HCT116 (cell line): ENCODE measurements around the gene A3GALT2. TPM values are rescaled to one million over a fixed set of nuclear protein-coding genes. Genes with fewer than 3 reads are reported as not detected.
A peak's percentile ranks its signal among the peaks of the same experiment; 100 is the strongest.

Experiments used
- ATAC-seq: fragments of 200-7000 bp; cut with Tn5 transposase; 2 replicates; pipeline ENCODE4 v1.9.1; 2020; ENCODE audit warnings: mild to moderate bottlenecking, moderate library complexity
- BruUV-seq: library from RNA; stranded (reverse); fragments of 400-500 nt; replicated peaks from 2 replicates; lab custom pipeline; 2021; lab: Mats Ljungman, UMichigan
- CTCF ChIA-PET: fragments of 300-600 bp; sonication (Branson Sonifier 250); formaldehyde crosslinking; loops from one replicate; lab custom pipeline; 2021; ENCODE audit warnings: antibody characterized with exemption; lab: Charles Lee
- POLR2A ChIA-PET: fragments of 300-600, 350-600 bp; sonication (Branson Sonifier 250); formaldehyde crosslinking; loops from one replicate; lab custom pipeline; 2021; ENCODE audit warnings: antibody characterized with exemption; lab: Charles Lee
- RAD21 ChIA-PET, 2 experiments: fragments of 300-600 bp; sonication (Branson Sonifier 250); formaldehyde crosslinking; loops; one replicate each; lab custom pipeline; 2023; ENCODE audit warnings: low total read pairs in 2 of 2; ENCODE audit not compliant: uncharacterized antibody in 2 of 2, unreplicated experiment in 2 of 2, low non-redundant PET in 1 of 2; lab: Charles Lee
- DNase-seq: peaks from one replicate; pipeline ENCODE4 v3.0.0-alpha.2; 2010; ENCODE audit warnings: low read depth, low spot score
- H2AFZ ChIP-seq: fragments of 200-600 bp; shearing (Covaris generic), sonication (generic); 2 replicates; pipeline ENCODE4 v1.6.1; 2017; ENCODE audit warnings: low read depth, mixed run types, mixed read lengths, antibody characterized with exemption, low read length; ENCODE audit not compliant: poor library complexity, severe bottlenecking
- H3K27ac ChIP-seq: 2 replicates; pipeline ENCODE4 v1.5.1; 2012; ENCODE audit warnings: low read depth, low read length
- H3K27me3 ChIP-seq: fragments of 200-600 bp; sonication (generic); 2 replicates; pipeline ENCODE4 v1.6.1; 2016; ENCODE audit warnings: mixed run types, low read length, mixed read lengths; ENCODE audit not compliant: insufficient read depth
- H3K36me3 ChIP-seq, 2 experiments: fragments of 200-500 bp in 1 of 2; fragments of 200-600 bp in 1 of 2; sonication (Bioruptor generic) in 1 of 2; sonication (generic) in 1 of 2; 2 replicates each; pipeline versions ENCODE4 v1.5.1 to v1.6.1; 2014 to 2016; ENCODE audit warnings: low read length in 2 of 2, inconsistent platforms in 1 of 2, mixed read lengths in 1 of 2, mixed run types in 1 of 2; ENCODE audit not compliant: insufficient read depth in 2 of 2, control insufficient read depth in 1 of 2
- H3K4me1 ChIP-seq, 2 experiments: fragments of 200-600 bp in 1 of 2; sonication (generic) in 1 of 2; 2 replicates each; pipeline versions ENCODE4 v1.5.1 to v1.6.1; 2012 to 2017; ENCODE audit warnings: low read length in 2 of 2, inconsistent platforms in 1 of 2, mild to moderate bottlenecking in 1 of 2, mixed read lengths in 1 of 2, mixed run types in 1 of 2, moderate library complexity in 1 of 2; ENCODE audit not compliant: insufficient read depth in 2 of 2, control insufficient read depth in 1 of 2
- H3K4me2 ChIP-seq: fragments of 200-600 bp; sonication (generic); 2 replicates; pipeline ENCODE4 v1.6.1; 2017; ENCODE audit warnings: mixed run types, low read length, mixed read lengths
- H3K4me3 ChIP-seq, 2 experiments: fragments of 200-600 bp in 1 of 2; sonication (generic) in 1 of 2; replicated peaks in 1 of 2; 2 replicates each; pipeline ENCODE4 v1.5.1; 2011 to 2016; ENCODE audit warnings: low read length in 2 of 2, control low read depth in 1 of 2, low read depth in 1 of 2, mild to moderate bottlenecking in 1 of 2, mixed read lengths in 1 of 2, mixed run types in 1 of 2
- H3K79me2 ChIP-seq: fragments of 200-600 bp; sonication (generic); 2 replicates; pipeline ENCODE4 v1.6.1; 2017; ENCODE audit warnings: mild to moderate bottlenecking, mixed run types, low read length, moderate library complexity, mixed read lengths; ENCODE audit not compliant: insufficient read depth
- H3K9ac ChIP-seq: fragments of 200-600 bp; sonication (generic); 2 replicates; pipeline ENCODE4 v1.6.1; 2016; ENCODE audit warnings: low read length, mixed read lengths
- H3K9me2 ChIP-seq: fragments of 200-600 bp; sonication (generic), shearing (Covaris generic); 2 replicates; pipeline ENCODE4 v1.6.1; 2017; ENCODE audit warnings: mixed run types, mild to moderate bottlenecking, moderate library complexity; ENCODE audit not compliant: insufficient read depth
- H3K9me3 ChIP-seq, 2 experiments: fragments of 200-500 bp in 1 of 2; fragments of 200-600 bp in 1 of 2; sonication (Bioruptor generic) in 1 of 2; sonication (generic) in 1 of 2; 2 replicates each; pipeline ENCODE4 v1.6.1; 2014 to 2017; ENCODE audit warnings: low read length in 2 of 2, mixed read lengths in 2 of 2, inconsistent platforms in 1 of 2, low read depth in 1 of 2, mild to moderate bottlenecking in 1 of 2, mixed run types in 1 of 2, moderate library complexity in 1 of 2; ENCODE audit not compliant: control insufficient read depth in 1 of 2, insufficient read depth in 1 of 2
- H4K20me1 ChIP-seq: fragments of 200-600 bp; sonication (generic), shearing (Covaris generic); 2 replicates; pipeline ENCODE4 v1.6.1; 2017; ENCODE audit warnings: mixed run types, mild to moderate bottlenecking, moderate library complexity; ENCODE audit not compliant: insufficient read depth
- ATF3 ChIP-seq: IDR thresholded peaks from 2 replicates; pipeline ENCODE4 v1.6.1; 2012
- CEBPB ChIP-seq: IDR thresholded peaks from 2 replicates; pipeline ENCODE4 v1.6.1; 2012; ENCODE audit warnings: low read depth
- EGR1 ChIP-seq: IDR thresholded peaks from 2 replicates; pipeline ENCODE4 v1.6.1; 2012; ENCODE audit warnings: low read depth
- ELF1 ChIP-seq: IDR thresholded peaks from 2 replicates; pipeline ENCODE4 v1.6.1; 2012; ENCODE audit warnings: low read depth, borderline replicate concordance
- EZH2 ChIP-seq: fragments of 200-600 bp; sonication (generic); IDR thresholded peaks from 2 replicates; pipeline ENCODE4 v1.6.1; 2017; ENCODE audit warnings: antibody characterized with exemption, mixed run types
- EZH2phosphoT487 ChIP-seq: fragments of 200-600 bp; IDR thresholded peaks from 2 replicates; pipeline ENCODE4 v1.6.1; 2018; ENCODE audit warnings: antibody characterized with exemption, borderline replicate concordance
- FOSL1 ChIP-seq: IDR thresholded peaks from 2 replicates; pipeline ENCODE4 v1.6.1; 2012; ENCODE audit warnings: low read depth
- JUND ChIP-seq: IDR thresholded peaks from 2 replicates; pipeline ENCODE4 v1.6.1; 2012
- SP1 ChIP-seq: IDR thresholded peaks from 2 replicates; pipeline ENCODE4 v1.6.1; 2012; ENCODE audit warnings: low read depth
- SRF ChIP-seq: IDR thresholded peaks from 2 replicates; pipeline ENCODE4 v1.6.1; 2012; ENCODE audit warnings: low read depth
- YY1 ChIP-seq: IDR thresholded peaks from 2 replicates; pipeline ENCODE4 v1.6.1; 2011; ENCODE audit warnings: low read length, low read depth, moderate library complexity, mild to moderate bottlenecking; ENCODE audit not compliant: insufficient replicate concordance; ENCODE audit errors: extremely low read depth
- ZFX ChIP-seq: fragments of 450-650 bp; IDR thresholded peaks from 2 replicates; pipeline ENCODE4 v1.6.1; 2017
- ZNF274 ChIP-seq: fragments of 200-500 bp; sonication (Bioruptor generic); IDR thresholded peaks from 2 replicates; pipeline ENCODE4 v1.6.1; 2014; ENCODE audit warnings: mild to moderate bottlenecking, low read depth, low read length, inconsistent platforms
- intact Hi-C: fragments of 100-400 bp; cut with micrococcal nuclease; formaldehyde crosslinking; loops from 2 replicates; pipeline ENCODE4 v1.10.0; 2022
- total RNA-seq: library from RNA; stranded (reverse); gene quantifications from one replicate; pipeline ENCODE4 v1.2.1, GENCODE V29; 2021; ENCODE audit not compliant: unreplicated experiment
- TF ChIP-seq, protein P1 (sequence below): IDR thresholded peaks from 2 replicates; pipeline ENCODE4 v1.6.1; 2011; ENCODE audit warnings: mild to moderate bottlenecking, low read length, moderate library complexity; ENCODE audit not compliant: insufficient replicate concordance; ENCODE audit errors: extremely low read depth

A3GALT2 gene
- total RNA-seq, 1 experiment from 2014 or later, result not detected

DNA sequence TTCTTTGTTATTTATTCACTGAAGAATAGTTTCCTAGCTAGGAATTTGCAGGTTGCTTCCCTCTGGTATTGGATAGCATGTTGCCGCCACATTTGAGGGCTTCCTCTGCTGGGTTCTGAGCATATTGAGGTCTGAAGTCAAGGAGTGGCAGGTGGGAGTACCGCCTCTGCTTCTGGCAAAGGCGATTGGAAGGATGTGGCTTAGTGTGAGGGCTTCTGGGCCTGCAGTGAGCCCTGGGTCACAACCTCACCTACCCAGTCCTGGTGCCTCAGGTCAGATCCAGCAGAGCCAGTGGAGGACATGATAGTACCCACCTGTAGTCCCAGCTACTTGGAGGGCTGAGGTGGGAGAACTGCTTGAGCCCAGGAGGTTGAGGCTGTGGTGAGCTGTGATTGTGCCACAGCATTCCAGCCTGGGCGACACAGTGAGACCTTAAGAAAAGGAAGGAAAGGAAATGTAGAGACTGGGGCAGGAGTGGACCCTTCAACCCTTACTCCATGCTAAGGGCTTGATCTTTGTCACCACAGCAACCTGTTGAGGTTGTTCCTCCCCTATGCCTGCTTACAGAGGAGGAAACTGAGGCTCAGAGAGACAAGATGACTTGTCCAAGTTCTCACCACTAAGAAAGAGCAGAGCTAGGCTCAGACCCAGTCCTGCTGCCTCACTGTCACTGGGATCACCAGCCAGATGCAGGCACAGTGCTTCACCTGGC lies 22.8 kb downstream of the A3GALT2 start:
- POLR2A ChIA-PET, result no interaction called here
- Histone ChIP-seq H3K9me2 (no peaks in the 10 kb centered on the region), H3K4me2 (peak overlapping the region; percentile 41), H3K36me3 (no peaks in the 10 kb centered on the region), H3K9me3 (no peaks in the 10 kb centered on the region), H3K9ac (no peak overlapping the region), H4K20me1 (no peaks in the 10 kb centered on the region), H3K4me3 (no peak overlapping the region), H2AFZ (no peak overlapping the region), H3K27ac (no peak overlapping the region), H3K79me2 (no peaks in the 10 kb centered on the region), H3K27me3 (no peaks in the 10 kb centered on the region), H3K4me1 (peaks cover 0 to 8% of the 10 kb centered on the region in 2 experiments; a peak in 2 of 4 replicates)
- TF ChIP-seq ATF3, result no peak
- no peak for TF ChIP-seq EZH2phosphoT487
- no peak for TF ChIP-seq YY1
- no peak for TF ChIP-seq EZH2
- TF ChIP-seq SP1, result no peak
- no peak for TF ChIP-seq SRF
- TF ChIP-seq ZNF274, result no peak
- no peak for TF ChIP-seq JUND
- TF ChIP-seq, protein P1, sequence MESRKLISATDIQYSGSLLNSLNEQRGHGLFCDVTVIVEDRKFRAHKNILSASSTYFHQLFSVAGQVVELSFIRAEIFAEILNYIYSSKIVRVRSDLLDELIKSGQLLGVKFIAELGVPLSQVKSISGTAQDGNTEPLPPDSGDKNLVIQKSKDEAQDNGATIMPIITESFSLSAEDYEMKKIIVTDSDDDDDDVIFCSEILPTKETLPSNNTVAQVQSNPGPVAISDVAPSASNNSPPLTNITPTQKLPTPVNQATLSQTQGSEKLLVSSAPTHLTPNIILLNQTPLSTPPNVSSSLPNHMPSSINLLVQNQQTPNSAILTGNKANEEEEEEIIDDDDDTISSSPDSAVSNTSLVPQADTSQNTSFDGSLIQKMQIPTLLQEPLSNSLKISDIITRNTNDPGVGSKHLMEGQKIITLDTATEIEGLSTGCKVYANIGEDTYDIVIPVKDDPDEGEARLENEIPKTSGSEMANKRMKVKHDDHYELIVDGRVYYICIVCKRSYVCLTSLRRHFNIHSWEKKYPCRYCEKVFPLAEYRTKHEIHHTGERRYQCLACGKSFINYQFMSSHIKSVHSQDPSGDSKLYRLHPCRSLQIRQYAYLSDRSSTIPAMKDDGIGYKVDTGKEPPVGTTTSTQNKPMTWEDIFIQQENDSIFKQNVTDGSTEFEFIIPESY, result no peak
- TF ChIP-seq ELF1, result no peak
- no peak for TF ChIP-seq FOSL1
- no peak for TF ChIP-seq ZFX
- no peak for TF ChIP-seq CEBPB
- no peak for TF ChIP-seq EGR1
- ATAC-seq (no peak), DNase-seq (no peak)
- intact Hi-C loops, result loop anchor here (5.0 kb wide), 2 partner anchors 159 to 186 kb away; no protein-coding TSS in a partner anchor
- CTCF ChIA-PET, result interaction anchor here (0.6 to 3.8 kb wide), 5 partner anchors 134 to 341 kb away, joined by 3 to 23 read pairs (median 3); partner anchors contain the start of gene ZSCAN20
- BruUV-seq, result no TSS peak
- RAD21 ChIA-PET, result interaction anchor here in 1 of 2 experiments (0.8 kb wide), 1 partner anchor 172 kb away, joined by 3 read pairs; no protein-coding TSS in a partner anchor
